IMR-90 (cell line): ENCODE data around the gene EML5. TPM values are rescaled to one million over a fixed set of nuclear protein-coding genes. Genes with fewer than 3 reads are reported as not detected.

ENCODE experiments used
- ATAC-seq: fragments of 200-7000 bp; cut with Tn5 transposase; 2 replicates; pipeline ENCODE4 v1.9.1; 2020; ENCODE audit warnings: low read depth, mild to moderate bottlenecking, moderate library complexity
- BruUV-seq: library from RNA; stranded (reverse); fragments of 400-500 nt; replicated peaks from 2 replicates; lab custom pipeline; 2021; lab: Mats Ljungman, UMichigan
- CTCF ChIA-PET: fragments of 300-600 bp; formaldehyde crosslinking; extraction: SDS; loops from one replicate; lab custom pipeline; 2021; ENCODE audit warnings: antibody characterized with exemption; lab: Yijun Ruan, JAX
- POLR2A ChIA-PET: fragments of 300-600 bp; sonication (Branson Sonifier 250); formaldehyde crosslinking; loops from one replicate; lab custom pipeline; 2022; ENCODE audit warnings: antibody characterized with exemption; ENCODE audit not compliant: unreplicated experiment; lab: Charles Lee
- DNase-seq: peaks from one replicate; pipeline ENCODE4 v3.0.0; 2013
- H2AFZ ChIP-seq: replicated peaks from 2 replicates; pipeline ENCODE3; 2013; ENCODE audit warnings: low read length, mild to moderate bottlenecking; ENCODE audit not compliant: poor library complexity
- H2AK5ac ChIP-seq: 2 replicates; pipeline ENCODE4 v1.6.1; 2013; ENCODE audit warnings: low read depth, low read length, inconsistent platforms
- H2AK9ac ChIP-seq: replicated peaks from 2 replicates; pipeline ENCODE3; 2013; ENCODE audit warnings: mild to moderate bottlenecking, low read depth, low read length, moderate library complexity; ENCODE audit not compliant: poor library complexity
- H2BK120ac ChIP-seq: 2 replicates; pipeline ENCODE4 v1.6.1; 2013; ENCODE audit warnings: low read depth, low read length, inconsistent platforms
- H2BK15ac ChIP-seq: 3 replicates; pipeline ENCODE4 v1.6.1; 2013; ENCODE audit warnings: low read depth, low read length, inconsistent platforms
- H2BK20ac ChIP-seq: 2 replicates; pipeline ENCODE4 v1.6.1; 2013; ENCODE audit warnings: low read depth, mild to moderate bottlenecking, inconsistent platforms, low read length, moderate library complexity
- H2BK5ac ChIP-seq: 2 replicates; pipeline ENCODE4 v1.6.1; 2013; ENCODE audit warnings: mild to moderate bottlenecking, low read depth, low read length, inconsistent platforms; ENCODE audit not compliant: poor library complexity, severe bottlenecking
- H3K14ac ChIP-seq: replicated peaks from 2 replicates; pipeline ENCODE4 v1.6.1; 2013; ENCODE audit warnings: low read depth, low read length, inconsistent platforms
- H3K18ac ChIP-seq: 2 replicates; pipeline ENCODE4 v1.6.1; 2013; ENCODE audit warnings: low read depth, low read length, control low read depth
- H3K23ac ChIP-seq: 2 replicates; pipeline ENCODE4 v1.6.1; 2013; ENCODE audit warnings: low read depth, low read length, inconsistent platforms
- H3K27ac ChIP-seq: 2 replicates; pipeline ENCODE4 v1.5.1; 2013; ENCODE audit warnings: mild to moderate bottlenecking, control low read depth, low read length; ENCODE audit not compliant: insufficient read depth
- H3K27me3 ChIP-seq: 2 replicates; pipeline ENCODE4 v1.6.1; 2013; ENCODE audit warnings: low read length; ENCODE audit not compliant: control insufficient read depth, insufficient read depth
- H3K36me3 ChIP-seq: 2 replicates; pipeline ENCODE4 v1.6.1; 2013; ENCODE audit warnings: low read length, mixed read lengths; ENCODE audit not compliant: control insufficient read depth, insufficient read depth
- H3K4ac ChIP-seq: 2 replicates; pipeline ENCODE4 v1.6.1; 2013; ENCODE audit warnings: low read depth, low read length, inconsistent platforms
- H3K4me1 ChIP-seq: 2 replicates; pipeline ENCODE4 v1.6.1; 2013; ENCODE audit warnings: low read length, mixed read lengths; ENCODE audit not compliant: control insufficient read depth, insufficient read depth
- H3K4me2 ChIP-seq: 2 replicates; pipeline ENCODE4 v1.6.1; 2013; ENCODE audit warnings: low read depth, mild to moderate bottlenecking, control low read depth, low read length, moderate library complexity
- H3K4me3 ChIP-seq: 2 replicates; pipeline ENCODE4 v1.5.1; 2013; ENCODE audit warnings: low read depth, mild to moderate bottlenecking, control low read depth, low read length, moderate library complexity; ENCODE audit not compliant: insufficient read depth
- H3K56ac ChIP-seq: 2 replicates; pipeline ENCODE4 v1.6.1; 2013; ENCODE audit warnings: low read length, inconsistent platforms; ENCODE audit not compliant: insufficient read depth; ENCODE audit errors: extremely low read depth
- H3K79me1 ChIP-seq, 2 experiments: 2 replicates each; pipeline ENCODE4 v1.6.1; 2013; ENCODE audit warnings: low read length in 2 of 2, inconsistent platforms in 1 of 2, low read depth in 1 of 2
- H3K9ac ChIP-seq: 2 replicates; pipeline ENCODE4 v1.6.1; 2013; ENCODE audit warnings: low read depth, low read length, control low read depth
- H3K9me1 ChIP-seq: 2 replicates; pipeline ENCODE4 v1.6.1; 2013; ENCODE audit warnings: low read length, inconsistent platforms; ENCODE audit not compliant: insufficient read depth
- H3K9me3 ChIP-seq: 2 replicates; pipeline ENCODE4 v1.6.1; 2013; ENCODE audit warnings: low read length; ENCODE audit not compliant: control insufficient read depth, insufficient read depth
- H4K20me1 ChIP-seq: 2 replicates; pipeline ENCODE4 v1.6.1; 2013; ENCODE audit warnings: low read length, inconsistent platforms; ENCODE audit not compliant: insufficient read depth
- H4K5ac ChIP-seq: 2 replicates; pipeline ENCODE4 v1.6.1; 2013; ENCODE audit warnings: mild to moderate bottlenecking, low read depth, low read length, control low read depth
- H4K8ac ChIP-seq, 2 experiments: 2 replicates each; pipeline ENCODE4 v1.6.1; 2013; ENCODE audit warnings: low read depth in 2 of 2, low read length in 2 of 2, control low read depth in 1 of 2, inconsistent platforms in 1 of 2
- H4K91ac ChIP-seq: 2 replicates; pipeline ENCODE4 v1.6.1; 2013; ENCODE audit warnings: low read depth, low read length, inconsistent platforms; ENCODE audit not compliant: insufficient read depth
- CHD1 ChIP-seq: IDR thresholded peaks from 2 replicates; pipeline ENCODE4 v1.6.1; 2012; ENCODE audit warnings: low read depth, low read length, improper control_type of control experiment
- MAFK ChIP-seq: IDR thresholded peaks from 2 replicates; pipeline ENCODE4 v1.6.1; 2012; ENCODE audit warnings: low read depth, low read length, improper control_type of control experiment
- MXI1 ChIP-seq: IDR thresholded peaks from 2 replicates; pipeline ENCODE4 v1.6.1; 2012; ENCODE audit warnings: low read depth, mild to moderate bottlenecking, low read length, moderate library complexity, borderline replicate concordance
- RAD21 ChIP-seq: IDR thresholded peaks from 2 replicates; pipeline ENCODE4 v1.6.1; 2012; ENCODE audit warnings: low read length, improper control_type of control experiment
- RCOR1 ChIP-seq: IDR thresholded peaks from 2 replicates; pipeline ENCODE4 v1.6.1; 2012; ENCODE audit warnings: mild to moderate bottlenecking, low read length, improper control_type of control experiment; ENCODE audit not compliant: insufficient replicate concordance
- WGBS, 2 experiments: methylation state at CpG; one replicate each; pipeline versions ENCODE4 v1.1.5 to v1.1.7; 2013; ENCODE audit warnings: missing lambda C conversion rate in 2 of 2; ENCODE audit not compliant: insufficient read length in 1 of 2; ENCODE audit errors: extremely low coverage in 2 of 2; 5-methylcytosine and 5-hydroxymethylcytosine counted together
- dilution Hi-C: fragments of 300-500 bp; cut with HindIII; formaldehyde crosslinking; loops from one replicate; pipeline ENCODE4 v1.14.3; 2018; ENCODE audit warnings: low sequenced_read_pairs; ENCODE audit not compliant: unreplicated experiment
- in situ Hi-C: fragments of 300-500 bp; cut with MboI; formaldehyde crosslinking; loops from 3 replicates; pipeline ENCODE4 v1.14.3; 2019; ENCODE audit warnings: low sequenced_read_pairs, inconsistent platforms, mixed read lengths
- intact Hi-C: fragments of 100-400 bp; cut with micrococcal nuclease; formaldehyde crosslinking; loops from 2 replicates; pipeline ENCODE4 v1.10.0; 2022
- polyA plus RNA-seq, 3 experiments: library from polyadenylated mRNA; depleted of rRNA; stranded (reverse); fragments of >200 nt; gene quantifications; 2 replicates each; pipeline ENCODE4 v1.2.3, GENCODE V29; 2012; ENCODE audit warnings: low replicate concordance in 1 of 3
- total RNA-seq: library from RNA; depleted of rRNA; stranded (reverse); fragments of >200 nt; gene quantifications from 2 replicates; pipeline ENCODE4 v1.2.3, GENCODE V29; 2012
- TF ChIP-seq, protein P1 (sequence below): conservative IDR thresholded peaks from 2 replicates; pipeline ENCODE4 v1.5.1; 2012; ENCODE audit warnings: mild to moderate bottlenecking, low read depth, low read length, improper control_type of control experiment

EML5 gene
- total and polyA plus RNA-seq, 2 of the 4 experiments (the other 2 are of a cell fraction): 8.1 to 22.2 TPM

GRCh38 chr14:88565427-88565826, 227.3 kb downstream of the EML5 start:
- H2AK9ac ChIP-seq: no peak overlapping the region
- no peak overlapping the region for H3K56ac ChIP-seq
- H3K23ac ChIP-seq: no peak overlapping the region
- dilution Hi-C loops: no loop called here
- H2BK5ac ChIP-seq: no peak overlapping the region
- H3K14ac ChIP-seq: no peak overlapping the region
- H3K9me1 ChIP-seq: 0 out of 2 replicates have a peak, but pooled peaks cover 3% of the 10 kb centered on the region
- H2AFZ ChIP-seq: no peak overlapping the region
- intact Hi-C loops: no loop called here
- no peak overlapping the region for H4K8ac ChIP-seq
- H3K18ac ChIP-seq: no peak overlapping the region
- no TSS peak for BruUV-seq
- in situ Hi-C loops: no loop called here
- no peak overlapping the region for H3K9ac ChIP-seq
- ATAC-seq (no peak), DNase-seq (no peak)
- H2BK20ac ChIP-seq: no peak overlapping the region
- H3K27me3 ChIP-seq: no peaks in the 10 kb centered on the region
- H2BK15ac ChIP-seq: no peak overlapping the region
- peaks cover 14 to 38% of the 10 kb centered on the region in 2 experiments for H3K79me1 ChIP-seq
- H4K91ac ChIP-seq: no peak overlapping the region
- H2BK120ac ChIP-seq: no peak overlapping the region
- peaks cover 4% of the 10 kb centered on the region; the same call in 1 of the 2 replicates for H3K4me1 ChIP-seq
- POLR2A ChIA-PET: interaction anchor here (0.7 kb wide), 1 partner anchor 348 kb away, joined by 3 read pairs; no protein-coding TSS in a partner anchor
- no peak overlapping the region for H3K4ac ChIP-seq
- CTCF ChIA-PET: no interaction called here
- no peak overlapping the region for H3K27ac ChIP-seq
- H3K36me3 ChIP-seq: peaks cover 15% of the 10 kb centered on the region
- no peaks in the 10 kb centered on the region for H3K9me3 ChIP-seq
- H2AK5ac ChIP-seq: no peak overlapping the region
- no CpG with 5 or more reads among the region's 5 CpGs for WGBS, 2 experiments
- H4K5ac ChIP-seq: no peak overlapping the region
- H3K4me2 ChIP-seq: no peak overlapping the region
- no peak overlapping the region for H3K4me3 ChIP-seq
- TF ChIP-seq RCOR1 (no peak), MXI1 (no peak), MAFK (no peak), RAD21 (no peak), CHD1 (no peak)
- TF ChIP-seq, protein P1, sequence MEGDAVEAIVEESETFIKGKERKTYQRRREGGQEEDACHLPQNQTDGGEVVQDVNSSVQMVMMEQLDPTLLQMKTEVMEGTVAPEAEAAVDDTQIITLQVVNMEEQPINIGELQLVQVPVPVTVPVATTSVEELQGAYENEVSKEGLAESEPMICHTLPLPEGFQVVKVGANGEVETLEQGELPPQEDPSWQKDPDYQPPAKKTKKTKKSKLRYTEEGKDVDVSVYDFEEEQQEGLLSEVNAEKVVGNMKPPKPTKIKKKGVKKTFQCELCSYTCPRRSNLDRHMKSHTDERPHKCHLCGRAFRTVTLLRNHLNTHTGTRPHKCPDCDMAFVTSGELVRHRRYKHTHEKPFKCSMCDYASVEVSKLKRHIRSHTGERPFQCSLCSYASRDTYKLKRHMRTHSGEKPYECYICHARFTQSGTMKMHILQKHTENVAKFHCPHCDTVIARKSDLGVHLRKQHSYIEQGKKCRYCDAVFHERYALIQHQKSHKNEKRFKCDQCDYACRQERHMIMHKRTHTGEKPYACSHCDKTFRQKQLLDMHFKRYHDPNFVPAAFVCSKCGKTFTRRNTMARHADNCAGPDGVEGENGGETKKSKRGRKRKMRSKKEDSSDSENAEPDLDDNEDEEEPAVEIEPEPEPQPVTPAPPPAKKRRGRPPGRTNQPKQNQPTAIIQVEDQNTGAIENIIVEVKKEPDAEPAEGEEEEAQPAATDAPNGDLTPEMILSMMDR: no peak
- peaks cover 15% of the 10 kb centered on the region for H4K20me1 ChIP-seq
